GM12878 (cell line): ENCODE results near the gene RGL4. TPM values are rescaled to one million over a fixed set of nuclear protein-coding genes. Genes with fewer than 3 reads are reported as not detected.

Source experiments
- ATF3 ChIP-seq: IDR thresholded peaks from 2 replicates; pipeline ENCODE4 v1.6.1; 2011; ENCODE audit warnings: low read depth, mild to moderate bottlenecking, low read length, moderate library complexity, borderline replicate concordance; ENCODE audit errors: extremely low read depth
- ATF7 ChIP-seq: fragments of 450-650 bp; IDR thresholded peaks from 2 replicates; pipeline ENCODE4 v1.6.1; 2016; ENCODE audit warnings: low read depth, mild to moderate bottlenecking
- BCLAF1 ChIP-seq: fragments of 450-650 bp; IDR thresholded peaks from 2 replicates; pipeline ENCODE4 v1.6.1; 2017; ENCODE audit warnings: antibody characterized with exemption, mild to moderate bottlenecking, moderate library complexity
- BMI1 ChIP-seq: fragments of 450-650 bp; IDR thresholded peaks from 2 replicates; pipeline ENCODE4 v1.6.1; 2016; ENCODE audit warnings: mild to moderate bottlenecking, moderate library complexity, borderline replicate concordance
- CBFB ChIP-seq: IDR thresholded peaks from 2 replicates; pipeline ENCODE4 v1.6.1; 2016; ENCODE audit warnings: antibody characterized with exemption, low read depth
- CEBPB ChIP-seq, 2 experiments: fragments of 150-350 bp in 1 of 2; IDR thresholded peaks; 2 replicates each; pipeline ENCODE4 v1.6.1; 2012 to 2014; ENCODE audit warnings: low read depth in 2 of 2, low read length in 2 of 2, borderline replicate concordance in 1 of 2, inconsistent platforms in 1 of 2
- CREM ChIP-seq: IDR thresholded peaks from 2 replicates; pipeline ENCODE4 v1.6.1; 2014; ENCODE audit warnings: antibody characterized with exemption, low read depth
- EP300 ChIP-seq, 2 experiments: fragments of 150-350 bp in 1 of 2; IDR thresholded peaks; 2 replicates each; pipeline ENCODE4 v1.6.1; 2011 to 2012; ENCODE audit warnings: low read depth in 2 of 2, low read length in 2 of 2, borderline replicate concordance in 1 of 2, improper control_type of control experiment in 1 of 2, inconsistent platforms in 1 of 2; ENCODE audit not compliant: control insufficient read depth in 1 of 2
- FOXM1 ChIP-seq: IDR thresholded peaks from 2 replicates; pipeline ENCODE4 v1.6.1; 2012; ENCODE audit warnings: low read depth, mild to moderate bottlenecking, inconsistent platforms, low read length, moderate library complexity
- IRF5 ChIP-seq: fragments of 450-650 bp; IDR thresholded peaks from 2 replicates; pipeline ENCODE4 v1.6.1; 2017; ENCODE audit warnings: borderline replicate concordance
- KDM1A ChIP-seq: fragments of 200-600 bp; sonication (generic); IDR thresholded peaks from 2 replicates; pipeline ENCODE4 v1.6.1; 2016; ENCODE audit warnings: borderline replicate concordance
- MYC ChIP-seq: IDR thresholded peaks from 2 replicates; pipeline ENCODE4 v1.6.1; 2011; ENCODE audit warnings: mild to moderate bottlenecking, low read length, moderate library complexity, inconsistent platforms; ENCODE audit not compliant: insufficient read depth, insufficient replicate concordance, insufficient read length, severe bottlenecking
- PAX8 ChIP-seq: fragments of 450-650 bp; IDR thresholded peaks from 2 replicates; pipeline ENCODE4 v1.6.1; 2017; ENCODE audit warnings: mild to moderate bottlenecking, moderate library complexity
- SMC3 ChIP-seq: IDR thresholded peaks from 2 replicates; pipeline ENCODE4 v1.6.1; 2011; ENCODE audit warnings: low read length, improper control_type of control experiment, borderline replicate concordance
- STAT3 ChIP-seq: IDR thresholded peaks from 2 replicates; pipeline ENCODE4 v1.6.1; 2011; ENCODE audit warnings: low read depth, low read length, improper control_type of control experiment
- TARDBP ChIP-seq: IDR thresholded peaks from 2 replicates; pipeline ENCODE4 v1.6.1; 2016; ENCODE audit warnings: borderline replicate concordance
- YY1 ChIP-seq: IDR thresholded peaks from 2 replicates; pipeline ENCODE4 v1.6.1; 2011; ENCODE audit warnings: low read depth, mild to moderate bottlenecking, low read length
- polyA plus RNA-seq, 11 experiments: library from polyadenylated mRNA; depleted of rRNA in 4 of 11; unstranded in 6 of 11; stranded (reverse) in 5 of 11; fragments of >200 nt; fragmentation: Nextera tagmentation in 4 of 11; fragmentation: Illumina TruSeq in 1 of 11; extraction: Ambion mirVana in 4 of 11; extraction: Trizol in 1 of 11; gene quantifications; 1 replicate in 1 of 11; 2 replicates in 10 of 11; pipeline versions ENCODE4 v1.2.1 to v1.2.3, GENCODE V29; 2011 to 2016; ENCODE audit warnings: inconsistent platforms in 2 of 11, missing spikeins in 2 of 11, low read depth in 1 of 11
- total RNA-seq, 4 experiments: library from RNA; depleted of rRNA in 3 of 4; stranded (reverse); fragments of >200 nt in 3 of 4; fragmentation: Illumina TruSeq in 1 of 4; extraction: Trizol in 1 of 4; gene quantifications; 2 replicates each; pipeline versions ENCODE4 v1.2.1 to v1.2.3, GENCODE V29; 2013 to 2021
- TF ChIP-seq, protein P1 (sequence below): fragments of 450-650 bp; IDR thresholded peaks from 2 replicates; pipeline ENCODE4 v1.6.1; 2016; ENCODE audit warnings: mild to moderate bottlenecking
- TF ChIP-seq, protein P2 (sequence below): fragments of 450-650 bp; IDR thresholded peaks from 2 replicates; pipeline ENCODE4 v1.6.1; 2017; ENCODE audit warnings: mild to moderate bottlenecking, moderate library complexity

The RGL4 gene
- total and polyA plus RNA-seq, 10 of the 15 experiments (the other 5 are each of a cell fraction or from before 2014, with no cell fraction given) = 1.4 to 9.0 (median 2.0) TPM; not detected in 1

GRCh38 chr22:23705358-23705757, 14.5 kb downstream of the RGL4 start (continued):
- TF ChIP-seq BCLAF1 (no peak), EP300 (IDR thresholded peaks at IDR 0.05; ENCODE audit: borderline replicate concordance in 1 of 2, control insufficient read depth in 1 of 2, low read depth in 2 of 2, low read length in 2 of 2) (no peak), ATF7 (no peak), KDM1A (no peak), BMI1 (no peak), TARDBP (no peak), MYC (no peak), CEBPB (IDR thresholded peaks at IDR 0.05; ENCODE audit: borderline replicate concordance in 1 of 2, low read depth in 2 of 2, low read length in 2 of 2) (no peak), STAT3 (no peak), CREM (0 out of 2 replicates have a peak, but pooled peaks have one; percentile 17), CBFB (no peak), IRF5 (no peak), SMC3 (no peak), YY1 (no peak), PAX8 (no peak), FOXM1 (no peak), ATF3 (no peak)
- TF ChIP-seq, protein P1, sequence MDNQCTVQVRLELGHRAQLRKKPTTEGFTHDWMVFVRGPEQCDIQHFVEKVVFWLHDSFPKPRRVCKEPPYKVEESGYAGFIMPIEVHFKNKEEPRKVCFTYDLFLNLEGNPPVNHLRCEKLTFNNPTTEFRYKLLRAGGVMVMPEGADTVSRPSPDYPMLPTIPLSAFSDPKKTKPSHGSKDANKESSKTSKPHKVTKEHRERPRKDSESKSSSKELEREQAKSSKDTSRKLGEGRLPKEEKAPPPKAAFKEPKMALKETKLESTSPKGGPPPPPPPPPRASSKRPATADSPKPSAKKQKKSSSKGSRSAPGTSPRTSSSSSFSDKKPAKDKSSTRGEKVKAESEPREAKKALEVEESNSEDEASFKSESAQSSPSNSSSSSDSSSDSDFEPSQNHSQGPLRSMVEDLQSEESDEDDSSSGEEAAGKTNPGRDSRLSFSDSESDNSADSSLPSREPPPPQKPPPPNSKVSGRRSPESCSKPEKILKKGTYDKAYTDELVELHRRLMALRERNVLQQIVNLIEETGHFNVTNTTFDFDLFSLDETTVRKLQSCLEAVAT = no peak
- TF ChIP-seq, protein P2, sequence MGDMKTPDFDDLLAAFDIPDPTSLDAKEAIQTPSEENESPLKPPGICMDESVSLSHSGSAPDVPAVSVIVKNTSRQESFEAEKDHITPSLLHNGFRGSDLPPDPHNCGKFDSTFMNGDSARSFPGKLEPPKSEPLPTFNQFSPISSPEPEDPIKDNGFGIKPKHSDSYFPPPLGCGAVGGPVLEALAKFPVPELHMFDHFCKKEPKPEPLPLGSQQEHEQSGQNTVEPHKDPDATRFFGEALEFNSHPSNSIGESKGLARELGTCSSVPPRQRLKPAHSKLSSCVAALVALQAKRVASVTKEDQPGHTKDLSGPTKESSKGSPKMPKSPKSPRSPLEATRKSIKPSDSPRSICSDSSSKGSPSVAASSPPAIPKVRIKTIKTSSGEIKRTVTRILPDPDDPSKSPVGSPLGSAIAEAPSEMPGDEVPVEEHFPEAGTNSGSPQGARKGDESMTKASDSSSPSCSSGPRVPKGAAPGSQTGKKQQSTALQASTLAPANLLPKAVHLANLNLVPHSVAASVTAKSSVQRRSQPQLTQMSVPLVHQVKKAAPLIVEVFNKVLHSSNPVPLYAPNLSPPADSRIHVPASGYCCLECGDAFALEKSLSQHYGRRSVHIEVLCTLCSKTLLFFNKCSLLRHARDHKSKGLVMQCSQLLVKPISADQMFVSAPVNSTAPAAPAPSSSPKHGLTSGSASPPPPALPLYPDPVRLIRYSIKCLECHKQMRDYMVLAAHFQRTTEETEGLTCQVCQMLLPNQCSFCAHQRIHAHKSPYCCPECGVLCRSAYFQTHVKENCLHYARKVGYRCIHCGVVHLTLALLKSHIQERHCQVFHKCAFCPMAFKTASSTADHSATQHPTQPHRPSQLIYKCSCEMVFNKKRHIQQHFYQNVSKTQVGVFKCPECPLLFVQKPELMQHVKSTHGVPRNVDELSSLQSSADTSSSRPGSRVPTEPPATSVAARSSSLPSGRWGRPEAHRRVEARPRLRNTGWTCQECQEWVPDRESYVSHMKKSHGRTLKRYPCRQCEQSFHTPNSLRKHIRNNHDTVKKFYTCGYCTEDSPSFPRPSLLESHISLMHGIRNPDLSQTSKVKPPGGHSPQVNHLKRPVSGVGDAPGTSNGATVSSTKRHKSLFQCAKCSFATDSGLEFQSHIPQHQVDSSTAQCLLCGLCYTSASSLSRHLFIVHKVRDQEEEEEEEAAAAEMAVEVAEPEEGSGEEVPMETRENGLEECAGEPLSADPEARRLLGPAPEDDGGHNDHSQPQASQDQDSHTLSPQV = no peak
